GM12865 (cell line): Measurements from ENCODE around the gene DCTN2.
A peak's percentile ranks its signal among the peaks of the same experiment; 100 is the strongest.
"Not testable (repeated sequence)": the region's sequence is repeated elsewhere in the genome, so short reads cannot be mapped to it uniquely, and the experiment has no call there.

Experiments used
- DNase-seq: peaks from one replicate; pipeline ENCODE4 v3.0.0; 2010; ENCODE audit warnings: low read depth
- H3K4me3 ChIP-seq: 2 replicates; pipeline ENCODE4 v1.5.1; 2011; ENCODE audit warnings: mild to moderate bottlenecking, low read depth, low read length, control low read depth
- CTCF ChIP-seq: IDR thresholded peaks from 2 replicates; pipeline ENCODE4 v1.5.1; 2011; ENCODE audit warnings: low read length, control low read depth, low read depth, inconsistent platforms; ENCODE audit not compliant: insufficient read depth; ENCODE audit errors: missing control alignments

The DCTN2 gene

GRCh38 chr12:57546438-57547287 is at the start of gene DCTN2:
Gene DCTN2 (minus strand): TSS chr12:57547192. CDS start chr12:57547063, 129 bp downstream.
- no peak for TF ChIP-seq CTCF
- H3K4me3 ChIP-seq, result peak within 1 kb of the TSS; percentile 75
- DNase-seq, result peak; percentile 98

- TF ChIP-seq CTCF, result no peak
- DNase-seq, result no peak
- no peak overlapping the region for H3K4me3 ChIP-seq
These were observed 46.2 kb upstream of the DCTN2 start for GRCh38 chr12:57593187-57593586.

- TF ChIP-seq CTCF, result no peak
- no peak overlapping the region for H3K4me3 ChIP-seq
- DNase-seq, result no peak
These were observed 45.7 kb upstream of the DCTN2 start for GRCh38 chr12:57592551-57593165.

GRCh38 chr12:57591782-57592325 is 44.9 kb upstream of the DCTN2 start:
- H3K4me3 ChIP-seq, result peak overlapping the region; percentile 92
- no peak for DNase-seq
- TF ChIP-seq CTCF, result no peak

- peak within 1 kb of the TSS; percentile 92 for H3K4me3 ChIP-seq
- TF ChIP-seq CTCF, result no peak
- DNase-seq, result peak; percentile 92
These were observed 44.1 kb upstream of the DCTN2 start, which contains the start of gene PIP4K2C for GRCh38 chr12:57590864-57591781. Gene PIP4K2C (plus strand): TSS chr12:57591192. CDS start chr12:57591290, 98 bp downstream.

GRCh38 chr12:57590479-57590863 is 43.5 kb upstream of the DCTN2 start:
- TF ChIP-seq CTCF, result no peak
- H3K4me3 ChIP-seq, result peak overlapping the region; percentile 92
- no peak for DNase-seq

- not testable (repeated sequence) for DNase-seq
These were observed 42.1 kb upstream of the DCTN2 start for GRCh38 chr12:57588951-57589610.

More at GRCh38 chr12:57588951-57589610, 42.1 kb upstream of the DCTN2 start:
- H3K4me3 ChIP-seq, result not testable (repeated sequence)
